GM19193 (cell line): ENCODE measurements around the gene CDC42BPA.

Experiments
- POLR2A ChIP-seq: IDR thresholded peaks from 4 replicates; pipeline ENCODE4 v1.6.1; 2011; ENCODE audit not compliant: insufficient read depth, insufficient read length; ENCODE audit errors: extremely low read depth

Gene CDC42BPA

DNA sequence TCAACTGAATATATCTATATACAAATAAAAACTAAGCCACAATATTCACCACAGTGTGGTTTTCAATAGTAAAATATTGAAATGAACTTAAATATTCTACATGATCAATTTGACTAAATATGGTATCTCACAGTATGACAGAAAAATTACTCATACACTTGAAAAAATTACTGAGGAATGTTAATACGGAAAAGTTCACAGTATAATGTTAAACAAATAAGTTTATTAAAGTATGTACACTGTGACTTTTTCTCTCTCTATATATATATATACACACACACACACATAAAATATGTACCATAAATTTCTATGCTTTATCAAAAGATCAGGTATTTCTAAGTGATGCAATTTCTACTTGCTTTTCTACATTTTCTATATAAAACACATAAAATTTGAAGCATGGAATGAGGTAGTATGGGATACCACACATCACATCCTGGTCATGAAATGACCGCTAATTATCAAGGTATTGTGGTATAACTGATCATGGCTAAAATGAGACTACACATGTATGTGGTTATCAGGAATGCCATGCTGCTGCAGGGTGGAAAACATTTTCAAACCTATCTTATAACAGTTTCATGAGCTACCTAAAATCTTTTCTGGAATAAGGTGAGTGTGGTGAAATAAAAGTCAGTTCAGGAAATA, 102.3 kb downstream of the CDC42BPA start:
- TF ChIP-seq POLR2A = no peak

DNA sequence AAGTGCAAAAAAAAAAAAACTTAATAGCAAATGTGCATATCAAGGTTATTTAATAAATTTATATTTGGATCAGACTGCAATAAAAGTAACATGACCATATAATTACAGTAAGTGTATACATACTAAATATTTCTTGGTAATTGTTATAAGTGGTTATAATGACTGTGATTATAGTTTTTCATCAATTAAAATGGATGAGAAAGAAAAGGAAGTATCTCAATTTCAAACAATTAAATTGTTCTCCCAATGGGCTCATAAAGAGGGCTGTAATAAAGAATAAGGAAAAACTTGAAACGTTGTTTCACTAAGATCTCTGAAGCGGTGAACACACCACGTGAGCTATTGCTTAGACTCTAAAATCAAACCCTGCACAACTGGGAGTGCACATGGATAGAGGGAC, 104.1 kb downstream of the CDC42BPA start:
- TF ChIP-seq POLR2A = no peak

DNA sequence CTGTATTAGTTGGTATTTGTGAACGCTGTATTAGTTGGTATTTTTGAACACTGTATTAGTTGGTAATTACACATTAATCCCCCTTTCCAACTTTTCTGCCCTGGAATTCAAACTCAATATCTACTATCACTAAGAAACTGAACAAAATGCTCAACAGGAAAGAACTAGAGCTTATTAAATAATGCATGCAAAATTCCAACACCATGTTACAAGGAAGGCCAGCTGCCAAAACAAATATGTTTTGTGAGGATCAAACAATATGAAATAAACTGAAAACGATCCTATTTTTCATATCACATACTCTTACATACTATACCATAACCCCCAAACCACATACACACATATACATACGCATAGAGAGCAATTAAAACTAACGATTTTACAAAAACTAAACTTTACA, 104.9 kb downstream of the CDC42BPA start:
- no peak for TF ChIP-seq POLR2A

- no peak for TF ChIP-seq POLR2A
Observed at GRCh38 chr1:227212164-227212563, 106.1 kb downstream of the CDC42BPA start.

DNA sequence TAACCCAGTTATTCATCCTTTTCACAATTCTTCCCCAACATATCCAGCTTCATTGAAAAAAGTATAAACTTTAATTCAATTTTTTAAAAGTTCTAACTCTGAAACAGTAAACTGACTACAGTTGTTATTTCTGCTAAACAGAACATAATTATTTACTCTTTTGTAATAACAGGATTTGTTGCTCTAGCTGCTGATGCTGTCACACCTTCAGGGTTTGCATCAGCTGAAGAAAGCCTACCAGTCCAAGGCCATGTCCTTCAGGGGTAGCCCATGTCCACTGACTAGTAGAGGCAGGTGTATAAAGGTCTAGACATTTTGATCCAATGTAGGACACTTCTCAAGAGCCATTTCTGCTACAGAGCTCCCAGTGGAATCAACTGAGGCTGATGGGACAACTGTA, 107.7 kb downstream of the CDC42BPA start:
- no peak for TF ChIP-seq POLR2A

- no peak for TF ChIP-seq POLR2A
Observed at GRCh38 chr1:227197064-227197463, 121.2 kb downstream of the CDC42BPA start.

DNA sequence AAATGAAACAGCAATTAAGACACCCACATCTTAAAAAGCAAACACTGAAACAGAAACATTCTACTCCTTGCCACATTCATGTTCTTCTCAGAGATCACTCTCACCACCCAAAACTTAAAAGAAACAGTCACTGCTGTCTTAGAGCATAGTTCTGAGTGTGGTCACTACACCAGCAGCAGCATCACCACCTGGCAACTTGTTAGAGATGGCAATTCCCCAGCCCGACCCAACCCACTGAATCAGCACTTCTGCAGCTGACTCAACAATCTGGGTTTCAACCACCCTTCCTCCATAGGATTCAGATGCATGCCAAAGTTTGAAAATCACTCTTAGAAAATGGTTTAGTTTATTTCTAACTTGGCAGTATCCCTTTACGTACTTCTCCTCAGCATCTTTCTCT, 126.1 kb downstream of the CDC42BPA start:
- TF ChIP-seq POLR2A = no peak

DNA sequence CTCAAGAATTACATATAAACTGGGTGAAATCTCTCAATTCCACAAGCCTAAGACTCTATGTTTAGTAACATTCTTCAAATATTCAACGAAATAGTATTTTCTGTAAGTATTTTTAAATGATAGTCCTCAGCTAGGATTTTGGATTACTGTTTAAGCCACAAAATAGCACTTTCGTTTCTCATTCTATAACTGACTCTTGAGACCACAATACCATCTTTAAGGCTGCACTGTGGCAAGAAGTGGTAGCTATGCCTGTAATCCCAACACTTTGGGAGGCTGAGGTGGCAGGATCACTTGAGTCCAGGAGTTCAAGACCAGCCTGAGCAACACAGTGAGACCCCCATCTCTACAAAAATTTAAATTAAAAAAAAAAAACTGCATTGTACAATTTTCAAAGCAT, 126.7 kb downstream of the CDC42BPA start:
- TF ChIP-seq POLR2A = no peak

DNA sequence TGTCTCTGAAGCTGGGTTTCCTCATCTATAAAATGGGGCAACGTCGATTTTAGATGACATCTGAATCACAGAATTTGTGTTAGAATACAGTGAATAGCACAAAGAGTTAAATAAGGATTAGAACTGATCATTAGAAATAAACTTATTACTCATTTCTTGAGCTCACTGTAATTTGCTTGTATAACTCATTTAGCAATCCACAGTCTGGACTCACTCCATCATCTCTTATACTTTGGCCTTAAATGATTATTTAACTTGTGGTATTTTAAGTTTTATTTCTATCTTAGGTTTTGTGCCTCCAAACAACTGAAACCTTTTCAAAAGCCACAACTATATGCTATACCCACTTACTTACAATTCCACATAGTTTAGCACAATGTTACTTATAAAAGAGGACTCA, 128.0 kb downstream of the CDC42BPA start:
- TF ChIP-seq POLR2A = no peak

DNA sequence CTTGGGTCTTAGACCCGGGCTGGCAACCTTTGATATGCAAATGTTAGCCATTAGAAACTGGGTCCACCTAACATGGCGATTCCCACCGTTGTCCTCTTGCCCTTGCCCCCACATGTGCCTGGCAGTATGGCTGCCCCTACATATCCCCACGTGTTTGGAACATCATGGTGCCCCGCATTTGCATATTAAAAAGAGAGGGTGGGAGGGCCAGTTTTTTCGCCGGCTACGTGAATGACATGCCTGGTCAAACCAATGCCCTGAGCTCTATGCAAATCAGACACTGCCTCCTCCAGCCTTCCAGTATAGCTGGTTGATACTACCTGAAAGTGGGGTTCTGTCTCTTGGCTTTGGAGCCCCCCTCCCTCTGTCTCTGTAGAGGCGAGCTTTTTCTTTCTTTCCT, 133.0 kb downstream of the CDC42BPA start:
- TF ChIP-seq POLR2A = no peak

DNA sequence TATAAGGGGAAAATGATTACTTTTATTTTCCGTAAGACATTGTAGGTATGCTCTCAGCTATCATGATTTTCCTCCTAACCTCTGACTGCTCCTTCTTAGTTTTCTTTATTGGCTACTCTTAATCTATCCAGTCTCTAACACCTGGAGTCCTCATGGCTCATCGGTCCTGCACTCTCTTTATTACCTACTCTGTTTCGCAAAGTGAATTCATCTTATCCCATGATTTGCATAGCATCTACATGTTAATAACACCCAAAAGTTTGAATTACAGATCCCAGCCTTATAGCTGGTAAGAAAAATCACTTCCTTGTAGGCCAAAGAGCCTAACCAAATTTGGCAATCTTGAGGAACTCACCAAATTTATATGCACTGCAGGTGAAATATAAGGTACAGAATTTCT, 136.3 kb downstream of the CDC42BPA start:
- no peak for TF ChIP-seq POLR2A

DNA sequence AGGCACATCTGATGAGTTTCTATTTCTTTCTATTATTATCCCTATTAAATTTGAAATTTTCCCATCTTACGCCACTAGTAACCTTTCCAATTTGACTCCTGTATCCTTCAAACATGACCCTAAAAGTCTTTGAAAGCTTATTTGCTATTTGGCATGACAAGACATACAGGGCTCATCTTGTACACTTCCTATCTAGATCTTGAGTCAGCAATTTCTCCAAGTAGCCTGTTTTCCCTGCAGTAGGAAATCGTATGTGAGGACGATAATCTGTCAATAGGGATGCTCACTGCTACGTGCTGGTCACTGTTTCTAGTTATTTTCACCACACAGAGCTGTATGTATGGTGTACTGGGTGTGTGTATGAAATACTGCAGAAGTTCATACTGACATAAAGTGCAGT, 142.7 kb downstream of the CDC42BPA start:
- TF ChIP-seq POLR2A = no peak

GRCh38 chr1:227174164-227174563, 144.1 kb downstream of the CDC42BPA start:
- TF ChIP-seq POLR2A = no peak

DNA sequence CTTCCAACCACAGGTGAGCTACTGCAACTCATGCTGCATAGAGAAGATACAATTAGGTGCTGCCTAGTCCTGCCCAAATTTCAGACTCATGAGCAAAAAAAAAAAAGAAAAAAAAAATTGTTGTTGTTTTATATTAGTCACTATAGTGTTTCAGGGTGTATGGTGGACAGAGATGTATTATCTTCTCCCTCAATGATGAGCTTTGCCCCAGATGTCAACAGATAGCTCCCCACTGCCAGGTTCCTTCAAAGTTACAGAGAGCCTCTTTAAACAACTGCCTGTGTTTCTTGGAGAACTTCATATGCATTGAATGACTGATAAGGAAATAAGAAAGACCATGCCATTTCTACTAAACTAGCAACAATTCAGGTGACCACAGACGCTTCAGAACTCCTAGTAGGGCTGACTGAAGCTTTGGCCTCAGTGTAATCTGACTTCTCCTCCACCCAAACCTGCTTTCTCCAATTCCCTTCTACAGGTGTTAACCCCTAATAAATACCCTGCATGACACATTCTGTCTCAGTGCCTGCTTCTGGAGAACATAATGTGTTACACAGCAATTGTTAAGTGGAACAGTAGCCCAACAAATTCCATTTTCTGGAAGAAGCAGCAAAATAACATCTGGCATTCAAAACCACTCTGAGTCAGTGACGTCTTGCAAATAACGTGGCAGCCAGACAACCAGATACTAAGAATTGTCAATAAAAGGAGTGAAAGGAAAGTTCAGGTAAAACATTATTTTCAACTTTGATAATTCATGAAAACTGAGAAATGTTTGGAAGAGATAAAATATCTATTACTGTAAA, 147.7 kb downstream of the CDC42BPA start:
- TF ChIP-seq POLR2A = no peak

GRCh38 chr1:227169343-227169742, 148.9 kb downstream of the CDC42BPA start:
- no peak for TF ChIP-seq POLR2A
